Activated T-cell treated with anti-CD3 and anti-CD28 coated beads, Interleukin-2, amount 50 U/mL, for 72 hours (primary cell): ENCODE data around the gene SLC22A3. TPM values are rescaled to one million over a fixed set of nuclear protein-coding genes. Genes with fewer than 3 reads are reported as not detected.
"Not testable (repeated sequence)": the region's sequence is repeated elsewhere in the genome, so short reads cannot be mapped to it uniquely, and the experiment has no call there.

Experiments used
- ATAC-seq, 2 donors: fragments of 150-1000 bp; cut with Tn5 transposase; replicated peaks in 1 of 2; 2 replicates each; pipeline ENCODE4 v1.10.0; 2021; ENCODE audit warnings: moderate library complexity in 2 of 2, mild to moderate bottlenecking in 1 of 2
- DNase-seq, 2 donors: peaks; one replicate each; pipeline ENCODE4 v3.0.0; 2021 to 2022; ENCODE audit warnings: mixed read lengths in 1 of 2
- H3K27ac Mint-ChIP-seq: one replicate; pipeline ENCODE4 v1.8.0; 2022; ENCODE audit warnings: mild to moderate bottlenecking, moderate library complexity, mixed read lengths
- H3K27me3 Mint-ChIP-seq: one replicate; pipeline ENCODE4 v1.8.0; 2022; ENCODE audit warnings: low read depth, mixed read lengths
- H3K36me3 Mint-ChIP-seq, 2 donors: one replicate each; pipeline ENCODE4 v1.8.0; 2022; ENCODE audit warnings: mixed read lengths in 2 of 2, mild to moderate bottlenecking in 1 of 2; ENCODE audit not compliant: insufficient read depth in 2 of 2
- H3K4me1 Mint-ChIP-seq: one replicate; pipeline ENCODE4 v1.8.0; 2022; ENCODE audit warnings: low read depth, mixed read lengths
- H3K4me3 Mint-ChIP-seq, 2 donors: one replicate each; pipeline ENCODE4 v1.8.0; 2022; ENCODE audit warnings: mild to moderate bottlenecking in 2 of 2, mixed read lengths in 2 of 2, moderate library complexity in 2 of 2
- H3K9me3 Mint-ChIP-seq, 2 donors: one replicate each; pipeline ENCODE4 v1.8.0; 2022; ENCODE audit warnings: mixed read lengths in 2 of 2
- total RNA-seq, 2 donors: library from RNA; stranded (reverse); gene quantifications; one replicate each; pipeline ENCODE4 v1.2.3, GENCODE V29; 2022

SLC22A3 gene
- total RNA-seq, 2 donors from 2014 or later = not detected

- Mint-ChIP-seq H3K27me3 (peaks cover 10% of the 10 kb centered on the region), H3K36me3 (no peaks in the 10 kb centered on the region), H3K4me3 (no peak overlapping the region), H3K4me1 (no peaks in the 10 kb centered on the region), H3K27ac (no peak overlapping the region), H3K9me3 (no peaks in the 10 kb centered on the region)
- ATAC-seq = no peak
- no peak for DNase-seq
Observed at GRCh38 chr6:160365117-160365516, 16.9 kb downstream of the SLC22A3 start.

- Mint-ChIP-seq H3K4me1 (no peaks in the 10 kb centered on the region), H3K4me3 (no peak overlapping the region)
- no peak for ATAC-seq
Observed at GRCh38 chr6:160367798-160368547, 19.8 kb downstream of the SLC22A3 start.

GRCh38 chr6:160368670-160369069, 20.5 kb downstream of the SLC22A3 start:
- Mint-ChIP-seq H3K4me1 (no peaks in the 10 kb centered on the region), H3K27ac (no peak overlapping the region), H3K4me3 (no peak overlapping the region), H3K9me3 (peaks cover 4 to 6% of the 10 kb centered on the region in 2 donors), H3K27me3 (peaks cover 15% of the 10 kb centered on the region), H3K36me3 (no peaks in the 10 kb centered on the region)
- ATAC-seq (no peak), DNase-seq (no peak)

More at GRCh38 chr6:160367798-160368547, 19.8 kb downstream of the SLC22A3 start:
- H3K27ac Mint-ChIP-seq = no peak overlapping the region
- no peaks in the 10 kb centered on the region for H3K36me3 Mint-ChIP-seq
- peaks cover 9% of the 10 kb centered on the region for H3K27me3 Mint-ChIP-seq
- DNase-seq = no peak
- H3K9me3 Mint-ChIP-seq = peaks cover 4 to 6% of the 10 kb centered on the region in 2 donors

GRCh38 chr6:160373601-160374000, 25.4 kb downstream of the SLC22A3 start:
- not testable (repeated sequence) for H3K27ac Mint-ChIP-seq, H3K9me3 Mint-ChIP-seq, H3K4me3 Mint-ChIP-seq, ATAC-seq, DNase-seq, H3K36me3 Mint-ChIP-seq, H3K4me1 Mint-ChIP-seq
- peaks cover 20% of the 10 kb centered on the region for H3K27me3 Mint-ChIP-seq

GRCh38 chr6:160374836-160375560, 26.8 kb downstream of the SLC22A3 start:
- H3K9me3 Mint-ChIP-seq = peaks cover 4 to 6% of the 10 kb centered on the region in 2 donors
- H3K4me1 Mint-ChIP-seq = no peaks in the 10 kb centered on the region
- DNase-seq = no peak
- H3K4me3 Mint-ChIP-seq = no peak overlapping the region
- no peaks in the 10 kb centered on the region for H3K36me3 Mint-ChIP-seq
- no peak overlapping the region for H3K27ac Mint-ChIP-seq
- ATAC-seq = no peak
- peaks cover 20% of the 10 kb centered on the region for H3K27me3 Mint-ChIP-seq

GRCh38 chr6:160375561-160375949, 27.4 kb downstream of the SLC22A3 start:
- H3K36me3 Mint-ChIP-seq = no peaks in the 10 kb centered on the region
- ATAC-seq (no peak), DNase-seq (no peak)
- H3K27ac Mint-ChIP-seq = no peak overlapping the region
- peaks cover 4 to 6% of the 10 kb centered on the region in 2 donors for H3K9me3 Mint-ChIP-seq
- peaks cover 20% of the 10 kb centered on the region for H3K27me3 Mint-ChIP-seq
- H3K4me3 Mint-ChIP-seq = no peak overlapping the region
- no peaks in the 10 kb centered on the region for H3K4me1 Mint-ChIP-seq

- peaks cover 20% of the 10 kb centered on the region for H3K27me3 Mint-ChIP-seq
- H3K4me1 Mint-ChIP-seq = no peaks in the 10 kb centered on the region
- ATAC-seq (no peak), DNase-seq (no peak)
- H3K4me3 Mint-ChIP-seq = no peak overlapping the region
- peaks cover 4 to 5% of the 10 kb centered on the region in 2 donors for H3K9me3 Mint-ChIP-seq
- H3K27ac Mint-ChIP-seq = no peak overlapping the region
- H3K36me3 Mint-ChIP-seq = no peaks in the 10 kb centered on the region
Observed at GRCh38 chr6:160376445-160376844, 28.3 kb downstream of the SLC22A3 start.

- H3K27me3 Mint-ChIP-seq = peaks cover 8% of the 10 kb centered on the region
- no peak for DNase-seq
- H3K27ac Mint-ChIP-seq = no peak overlapping the region
- H3K9me3 Mint-ChIP-seq = peaks cover 2 to 3% of the 10 kb centered on the region in 2 donors
- peaks cover 0 to under 1% of the 10 kb centered on the region in 2 donors for H3K36me3 Mint-ChIP-seq
- no peaks in the 10 kb centered on the region for H3K4me1 Mint-ChIP-seq
- H3K4me3 Mint-ChIP-seq = no peak overlapping the region
- no peak for ATAC-seq
Observed at GRCh38 chr6:160378218-160378617, 30.0 kb downstream of the SLC22A3 start.

- no peak for DNase-seq
- peaks cover 0 to 2% of the 10 kb centered on the region in 2 donors for H3K36me3 Mint-ChIP-seq
- peaks cover 2 to 5% of the 10 kb centered on the region in 2 donors for H3K9me3 Mint-ChIP-seq
- H3K27ac Mint-ChIP-seq = no peak overlapping the region
- peaks cover 5% of the 10 kb centered on the region for H3K27me3 Mint-ChIP-seq
- no peaks in the 10 kb centered on the region for H3K4me1 Mint-ChIP-seq
- H3K4me3 Mint-ChIP-seq = no peak overlapping the region
- ATAC-seq = no peak
Observed at GRCh38 chr6:160378882-160379281, 30.7 kb downstream of the SLC22A3 start.

- Mint-ChIP-seq H3K27me3 (peaks cover 5% of the 10 kb centered on the region), H3K27ac (no peak overlapping the region), H3K36me3 (peaks cover 0 to 2% of the 10 kb centered on the region in 2 donors), H3K9me3 (peaks cover 2 to 5% of the 10 kb centered on the region in 2 donors), H3K4me3 (no peak overlapping the region), H3K4me1 (no peaks in the 10 kb centered on the region)
- DNase-seq (no peak), ATAC-seq (no peak)
Observed at GRCh38 chr6:160379466-160379865, 31.3 kb downstream of the SLC22A3 start.

- no peak overlapping the region for H3K4me3 Mint-ChIP-seq
- H3K27ac Mint-ChIP-seq = no peak overlapping the region
Observed at GRCh38 chr6:160382946-160383345, 34.8 kb downstream of the SLC22A3 start.

GRCh38 chr6:160386869-160387530, 38.8 kb downstream of the SLC22A3 start:
- DNase-seq (no peak), ATAC-seq (no peak)
- Mint-ChIP-seq H3K36me3 (peaks cover 0 to 2% of the 10 kb centered on the region in 2 donors), H3K27ac (no peak overlapping the region), H3K9me3 (peaks cover 5 to 6% of the 10 kb centered on the region in 2 donors), H3K4me1 (no peaks in the 10 kb centered on the region), H3K4me3 (no peak overlapping the region), H3K27me3 (peaks cover 24% of the 10 kb centered on the region)

More at GRCh38 chr6:160382946-160383345, 34.8 kb downstream of the SLC22A3 start:
- no peak for ATAC-seq
- Mint-ChIP-seq H3K27me3 (peaks cover 14% of the 10 kb centered on the region), H3K4me1 (no peaks in the 10 kb centered on the region), H3K36me3 (peaks cover 0 to 2% of the 10 kb centered on the region in 2 donors), H3K9me3 (peaks cover 5 to 6% of the 10 kb centered on the region in 2 donors)
- no peak for DNase-seq
